ENCODE data around the gene KLHL2. TPM values are rescaled to one million over a fixed set of nuclear protein-coding genes. Genes with fewer than 3 reads are reported as not detected.
A peak's percentile ranks its signal among the peaks of the same experiment; 100 is the strongest.

The KLHL2 gene
- total RNA-seq, 4 donors from 2014 or later, result 9.2 to 19.8 (median 12.0) TPM

GRCh38 chr4:165201806-165202205 is 5.6 kb upstream of the KLHL2 start:
- Histone ChIP-seq H3K27ac (no peak overlapping the region), H3K9me3 (no peaks in the 10 kb centered on the region), H3K27me3 (no peaks in the 10 kb centered on the region), H3K4me1 (peaks cover 5 to 9% (median 7%) of the 10 kb centered on the region in 4 donors), H3K36me3 (no peaks in the 10 kb centered on the region), H3K4me3 (no peak overlapping the region)
- DNase-seq, result no peak
- intact Hi-C loops (cut with DNase I; ENCODE audit: low total_unique reads) (no loop called here), in situ Hi-C loops (cut with MboI; ENCODE audit: low pct_ligation_motif_present in 1 of 4, low pct_unique_long_range_greater_than_20kb in 1 of 4, low sequenced_read_pairs in 3 of 4) (loop anchor here in 2 of 4 donors (10.0 to 25.0 kb wide), 2 partner anchors 123 to 135 kb away; partner anchors contain the start of gene MSMO1 (in 2 of the 2))
- 67 to 80% methylated on average over 1 of the region's 1 CpG for WGBS, 2 donors (ENCODE audit: low coverage in 1 of 2)
- TF ChIP-seq POLR2AphosphoS5 (IDR thresholded peaks at IDR 0.05) (no peak), EP300 (IDR thresholded peaks at IDR 0.05; ENCODE audit: low read depth) (no peak), POLR2A (IDR thresholded peaks at IDR 0.05) (no peak), CTCF (IDR thresholded peaks at IDR 0.05) (no peak)

GRCh38 chr4:165203541-165204461 is 3.6 kb upstream of the KLHL2 start:
- Histone ChIP-seq H3K27me3 (no peaks in the 10 kb centered on the region), H3K36me3 (no peaks in the 10 kb centered on the region), H3K9me3 (no peaks in the 10 kb centered on the region), H3K4me3 (no peak overlapping the region), H3K4me1 (peaks cover 5 to 17% (median 9%) of the 10 kb centered on the region in 4 donors), H3K27ac (no peak overlapping the region)
- intact Hi-C loops (cut with DNase I; ENCODE audit: low total_unique reads) (no loop called here), in situ Hi-C loops (cut with MboI; ENCODE audit: low pct_ligation_motif_present in 1 of 4, low pct_unique_long_range_greater_than_20kb in 1 of 4, low sequenced_read_pairs in 3 of 4) (loop anchor here in 2 of 4 donors (10.0 to 25.0 kb wide), 2 partner anchors 121 to 134 kb away; partner anchors contain the start of gene MSMO1 (in 2 of the 2))
- TF ChIP-seq CTCF (IDR thresholded peaks at IDR 0.05) (no peak), EP300 (IDR thresholded peaks at IDR 0.05; ENCODE audit: low read depth) (no peak), POLR2A (IDR thresholded peaks at IDR 0.05) (no peak), POLR2AphosphoS5 (IDR thresholded peaks at IDR 0.05) (no peak)
- DNase-seq, result no peak
- WGBS, 2 donors (ENCODE audit: low coverage in 1 of 2), result 72 to 80% methylated on average over 8 of the region's 8 CpGs

GRCh38 chr4:165204462-165204830 is 2.9 kb upstream of the KLHL2 start:
- TF ChIP-seq CTCF (IDR thresholded peaks at IDR 0.05), result no peak
- no peak for TF ChIP-seq POLR2A (IDR thresholded peaks at IDR 0.05)
- TF ChIP-seq POLR2AphosphoS5 (IDR thresholded peaks at IDR 0.05), result no peak
- Histone ChIP-seq H3K9me3 (no peaks in the 10 kb centered on the region), H3K27me3 (no peaks in the 10 kb centered on the region), H3K4me1 (peaks cover 5 to 23% (median 10%) of the 10 kb centered on the region in 4 donors), H3K4me3 (no peak overlapping the region), H3K36me3 (no peaks in the 10 kb centered on the region), H3K27ac (no peak overlapping the region)
- intact Hi-C loops (cut with DNase I; ENCODE audit: low total_unique reads), result no loop called here
- in situ Hi-C loops (cut with MboI; ENCODE audit: low pct_ligation_motif_present in 1 of 4, low pct_unique_long_range_greater_than_20kb in 1 of 4, low sequenced_read_pairs in 3 of 4), result loop anchor here in 2 of 4 donors (10.0 to 25.0 kb wide), 2 partner anchors 120 to 133 kb away; partner anchors contain the start of gene MSMO1 (in 2 of the 2)
- DNase-seq, result no peak
- 57 to 74% methylated on average over 3 of the region's 3 CpGs for WGBS, 2 donors (ENCODE audit: low coverage in 1 of 2)

- intact Hi-C loops (cut with DNase I; ENCODE audit: low total_unique reads) (no loop called here), in situ Hi-C loops (cut with MboI; ENCODE audit: low pct_ligation_motif_present in 1 of 4, low pct_unique_long_range_greater_than_20kb in 1 of 4, low sequenced_read_pairs in 3 of 4) (loop anchor here in 2 of 4 donors (10.0 to 25.0 kb wide), 2 partner anchors 118 to 130 kb away; partner anchors contain the start of gene MSMO1 (in 2 of the 2))
- H3K4me1 ChIP-seq, result peaks cover 5 to 24% (median 10%) of the 10 kb centered on the region in 4 donors
- H3K27me3 ChIP-seq, result no peaks in the 10 kb centered on the region
- TF ChIP-seq CTCF (IDR thresholded peaks at IDR 0.05) (no peak), POLR2A (IDR thresholded peaks at IDR 0.05) (no peak), EP300 (IDR thresholded peaks at IDR 0.05; ENCODE audit: low read depth) (no peak), POLR2AphosphoS5 (IDR thresholded peaks at IDR 0.05) (no peak)
- H3K9me3 ChIP-seq, result no peaks in the 10 kb centered on the region
- peak; percentile 31 for DNase-seq
- H3K36me3 ChIP-seq, result no peaks in the 10 kb centered on the region
- H3K4me3 ChIP-seq, result peak overlapping the region; percentile 32 to 97 (median 90)
- peak overlapping the region; percentile 89 to 92 (median 90) for H3K27ac ChIP-seq
- WGBS, 2 donors (ENCODE audit: low coverage in 1 of 2), result 0% methylated on average over 1 to 23 of the region's 28 CpGs
Measured at GRCh38 chr4:165207016-165207430, 338 bp upstream of the KLHL2 start.
